IMR-90 (cell line): ENCODE results near the gene TFCP2.

Source experiments
- BHLHE40 ChIP-seq: fragments of 150-350 bp; IDR thresholded peaks from 2 replicates; pipeline ENCODE4 v1.6.1; 2016; ENCODE audit warnings: mild to moderate bottlenecking, low read depth, low read length
- CHD1 ChIP-seq: IDR thresholded peaks from 2 replicates; pipeline ENCODE4 v1.6.1; 2012; ENCODE audit warnings: low read depth, low read length, improper control_type of control experiment
- FOS ChIP-seq: fragments of 150-350 bp; IDR thresholded peaks from 2 replicates; pipeline ENCODE4 v1.6.1; 2016; ENCODE audit warnings: low read depth, low read length
- MAFK ChIP-seq: IDR thresholded peaks from 2 replicates; pipeline ENCODE4 v1.6.1; 2012; ENCODE audit warnings: low read depth, low read length, improper control_type of control experiment
- MAZ ChIP-seq: IDR thresholded peaks from 2 replicates; pipeline ENCODE4 v1.6.1; 2012; ENCODE audit warnings: low read depth, mild to moderate bottlenecking, low read length, improper control_type of control experiment, moderate library complexity, borderline replicate concordance
- MXI1 ChIP-seq: IDR thresholded peaks from 2 replicates; pipeline ENCODE4 v1.6.1; 2012; ENCODE audit warnings: low read depth, mild to moderate bottlenecking, low read length, moderate library complexity, borderline replicate concordance
- NFE2L2 ChIP-seq: fragments of 150-350 bp; IDR thresholded peaks from 2 replicates; pipeline ENCODE4 v1.6.1; 2016; ENCODE audit warnings: low read depth, mild to moderate bottlenecking, low read length
- POLR2A ChIP-seq: IDR thresholded peaks from 2 replicates; pipeline ENCODE4 v1.6.1; 2012; ENCODE audit warnings: mild to moderate bottlenecking, low read depth, low read length
- RAD21 ChIP-seq: IDR thresholded peaks from 2 replicates; pipeline ENCODE4 v1.6.1; 2012; ENCODE audit warnings: low read length, improper control_type of control experiment
- RCOR1 ChIP-seq: IDR thresholded peaks from 2 replicates; pipeline ENCODE4 v1.6.1; 2012; ENCODE audit warnings: mild to moderate bottlenecking, low read length, improper control_type of control experiment; ENCODE audit not compliant: insufficient replicate concordance
- RFX5 ChIP-seq: IDR thresholded peaks from 2 replicates; pipeline ENCODE4 v1.8.0; 2012; ENCODE audit warnings: low read depth, mild to moderate bottlenecking, low read length, moderate library complexity
- TF ChIP-seq, protein P1 (sequence below): conservative IDR thresholded peaks from 2 replicates; pipeline ENCODE4 v1.5.1; 2012; ENCODE audit warnings: mild to moderate bottlenecking, low read depth, low read length, improper control_type of control experiment
- TF ChIP-seq, protein P2 (sequence below): fragments of 150-350 bp; IDR thresholded peaks from 2 replicates; pipeline ENCODE4 v1.6.1; 2017; ENCODE audit warnings: mild to moderate bottlenecking, antibody characterized with exemption, low read length, low read depth

DNA sequence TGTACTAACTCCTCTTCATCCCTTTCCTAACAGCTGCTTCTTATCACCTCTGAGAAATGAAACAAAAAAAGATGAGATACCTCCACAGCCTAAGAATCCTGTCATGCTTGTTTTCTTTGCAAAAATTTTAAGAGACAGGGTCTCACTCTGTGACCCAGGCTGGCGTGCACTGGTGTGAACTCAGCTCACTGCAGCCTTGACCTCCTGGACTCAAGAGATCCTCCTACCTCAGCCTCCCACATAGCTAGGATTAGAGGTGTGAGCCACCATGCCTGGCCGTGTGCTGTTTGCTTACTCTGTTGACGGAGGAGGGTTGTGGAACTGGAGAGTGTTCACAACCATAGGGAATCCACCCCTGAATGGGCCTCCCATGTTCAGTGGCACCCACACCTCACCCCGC is 105.7 kb downstream of the TFCP2 start:
- TF ChIP-seq, protein P1, sequence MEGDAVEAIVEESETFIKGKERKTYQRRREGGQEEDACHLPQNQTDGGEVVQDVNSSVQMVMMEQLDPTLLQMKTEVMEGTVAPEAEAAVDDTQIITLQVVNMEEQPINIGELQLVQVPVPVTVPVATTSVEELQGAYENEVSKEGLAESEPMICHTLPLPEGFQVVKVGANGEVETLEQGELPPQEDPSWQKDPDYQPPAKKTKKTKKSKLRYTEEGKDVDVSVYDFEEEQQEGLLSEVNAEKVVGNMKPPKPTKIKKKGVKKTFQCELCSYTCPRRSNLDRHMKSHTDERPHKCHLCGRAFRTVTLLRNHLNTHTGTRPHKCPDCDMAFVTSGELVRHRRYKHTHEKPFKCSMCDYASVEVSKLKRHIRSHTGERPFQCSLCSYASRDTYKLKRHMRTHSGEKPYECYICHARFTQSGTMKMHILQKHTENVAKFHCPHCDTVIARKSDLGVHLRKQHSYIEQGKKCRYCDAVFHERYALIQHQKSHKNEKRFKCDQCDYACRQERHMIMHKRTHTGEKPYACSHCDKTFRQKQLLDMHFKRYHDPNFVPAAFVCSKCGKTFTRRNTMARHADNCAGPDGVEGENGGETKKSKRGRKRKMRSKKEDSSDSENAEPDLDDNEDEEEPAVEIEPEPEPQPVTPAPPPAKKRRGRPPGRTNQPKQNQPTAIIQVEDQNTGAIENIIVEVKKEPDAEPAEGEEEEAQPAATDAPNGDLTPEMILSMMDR, result no peak
- TF ChIP-seq POLR2A (no peak), RAD21 (no peak), RCOR1 (no peak), MAFK (no peak), NFE2L2 (no peak), MXI1 (no peak), RFX5 (no peak), BHLHE40 (no peak), MAZ (no peak), FOS (no peak), CHD1 (no peak)
- TF ChIP-seq, protein P2, sequence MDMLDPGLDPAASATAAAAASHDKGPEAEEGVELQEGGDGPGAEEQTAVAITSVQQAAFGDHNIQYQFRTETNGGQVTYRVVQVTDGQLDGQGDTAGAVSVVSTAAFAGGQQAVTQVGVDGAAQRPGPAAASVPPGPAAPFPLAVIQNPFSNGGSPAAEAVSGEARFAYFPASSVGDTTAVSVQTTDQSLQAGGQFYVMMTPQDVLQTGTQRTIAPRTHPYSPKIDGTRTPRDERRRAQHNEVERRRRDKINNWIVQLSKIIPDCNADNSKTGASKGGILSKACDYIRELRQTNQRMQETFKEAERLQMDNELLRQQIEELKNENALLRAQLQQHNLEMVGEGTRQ, result no peak
